ENCODE results near the gene RELA.

DNA sequence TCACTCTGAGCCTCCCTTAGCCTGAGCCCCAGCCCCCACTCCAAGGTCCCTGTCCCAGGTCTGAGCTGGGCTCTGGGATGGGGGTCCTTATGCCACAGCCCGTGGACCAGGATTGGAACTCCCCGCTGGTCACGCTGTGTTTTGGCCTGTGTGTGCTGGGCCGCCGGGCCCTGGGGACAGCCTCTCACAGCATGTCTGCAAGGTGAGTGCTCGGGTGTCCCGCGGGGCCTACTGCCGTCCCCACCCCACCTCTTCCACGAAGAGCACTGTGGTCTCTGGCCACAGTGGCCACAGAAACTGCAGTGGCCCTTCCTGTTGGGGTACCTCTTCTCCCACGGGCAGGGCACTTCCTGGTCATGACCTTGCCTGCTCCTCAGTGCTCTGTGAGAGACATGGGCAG is 28.3 kb downstream of the RELA start:
- no peak for TF ChIP-seq POLR2AphosphoS5 (IDR thresholded peaks at IDR 0.05)
- TF ChIP-seq, protein P1, sequence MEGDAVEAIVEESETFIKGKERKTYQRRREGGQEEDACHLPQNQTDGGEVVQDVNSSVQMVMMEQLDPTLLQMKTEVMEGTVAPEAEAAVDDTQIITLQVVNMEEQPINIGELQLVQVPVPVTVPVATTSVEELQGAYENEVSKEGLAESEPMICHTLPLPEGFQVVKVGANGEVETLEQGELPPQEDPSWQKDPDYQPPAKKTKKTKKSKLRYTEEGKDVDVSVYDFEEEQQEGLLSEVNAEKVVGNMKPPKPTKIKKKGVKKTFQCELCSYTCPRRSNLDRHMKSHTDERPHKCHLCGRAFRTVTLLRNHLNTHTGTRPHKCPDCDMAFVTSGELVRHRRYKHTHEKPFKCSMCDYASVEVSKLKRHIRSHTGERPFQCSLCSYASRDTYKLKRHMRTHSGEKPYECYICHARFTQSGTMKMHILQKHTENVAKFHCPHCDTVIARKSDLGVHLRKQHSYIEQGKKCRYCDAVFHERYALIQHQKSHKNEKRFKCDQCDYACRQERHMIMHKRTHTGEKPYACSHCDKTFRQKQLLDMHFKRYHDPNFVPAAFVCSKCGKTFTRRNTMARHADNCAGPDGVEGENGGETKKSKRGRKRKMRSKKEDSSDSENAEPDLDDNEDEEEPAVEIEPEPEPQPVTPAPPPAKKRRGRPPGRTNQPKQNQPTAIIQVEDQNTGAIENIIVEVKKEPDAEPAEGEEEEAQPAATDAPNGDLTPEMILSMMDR (IDR thresholded peaks at IDR 0.05): no peak

Measured in upper lobe of left lung (tissue), 4 donors.